B cell (primary cell): ENCODE measurements around the gene CRYBA2. TPM values are rescaled to one million over a fixed set of nuclear protein-coding genes. Genes with fewer than 3 reads are reported as not detected.

Experiments
- ATAC-seq: fragments of 200-7000 bp; cut with Tn5 transposase; one replicate; pipeline ENCODE4 v1.10.0; 2021; ENCODE audit warnings: low read depth, mild to moderate bottlenecking, moderate number of reproducible peaks, moderate library complexity
- CTCF ChIA-PET: fragments of 350-600 bp; sonication (Branson Sonifier 250); formaldehyde crosslinking; loops from one replicate; lab custom pipeline; 2021; ENCODE audit warnings: antibody characterized with exemption, inconsistent platforms; lab: Charles Lee
- POLR2A ChIA-PET: fragments of 350-600 bp; sonication (Branson Sonifier 250); formaldehyde crosslinking; loops from one replicate; lab custom pipeline; 2021; ENCODE audit warnings: antibody characterized with exemption; lab: Charles Lee
- DNase-seq: peaks from one replicate; pipeline ENCODE4 v3.0.0; 2013
- H2AFZ ChIP-seq: 2 replicates; pipeline ENCODE4 v1.6.1; 2012; ENCODE audit warnings: mild to moderate bottlenecking, low read depth, low read length; ENCODE audit not compliant: insufficient read depth, poor library complexity, severe bottlenecking
- H3K27ac ChIP-seq, 2 donors: 1 replicate in 1 of 2; 2 replicates in 1 of 2; pipeline ENCODE4 v1.5.1; 2012 to 2013; ENCODE audit warnings: low read length in 2 of 2, mild to moderate bottlenecking in 2 of 2, moderate library complexity in 1 of 2
- H3K27me3 ChIP-seq, 4 experiments: fragments of 200-600 bp in 1 of 4; sonication (generic) in 1 of 4; replicated peaks in 1 of 4; 1 replicate in 2 of 4; 2 replicates in 2 of 4; pipeline versions ENCODE4 v1.6.1 to v1.7.0; 2013 to 2016; ENCODE audit warnings: low read length in 3 of 4, mild to moderate bottlenecking in 2 of 4, mixed read lengths in 1 of 4, moderate library complexity in 1 of 4; ENCODE audit not compliant: insufficient read depth in 4 of 4, control insufficient read depth in 3 of 4; ENCODE audit errors: control extremely low read depth in 1 of 4
- H3K36me3 ChIP-seq, 2 experiments: replicated peaks in 1 of 2; 1 replicate in 1 of 2; 2 replicates in 1 of 2; pipeline versions ENCODE4 v1.6.1 to v1.7.1; 2013; ENCODE audit warnings: low read length in 1 of 2; ENCODE audit not compliant: insufficient read depth in 2 of 2, control insufficient read depth in 1 of 2; ENCODE audit errors: control extremely low read depth in 1 of 2, extremely low read depth in 1 of 2
- H3K4me1 ChIP-seq, 2 donors: fragments of 200-600 bp in 1 of 2; sonication (generic) in 1 of 2; 1 replicate in 1 of 2; 2 replicates in 1 of 2; pipeline versions ENCODE4 v1.5.1 to v1.6.1; 2013 to 2017; ENCODE audit warnings: low read length in 2 of 2; ENCODE audit not compliant: control insufficient read depth in 2 of 2, insufficient read depth in 2 of 2
- H3K4me2 ChIP-seq: replicated peaks from 2 replicates; pipeline ENCODE3; 2012; ENCODE audit warnings: mild to moderate bottlenecking, low read depth, low read length; ENCODE audit not compliant: poor library complexity, severe bottlenecking
- H3K4me3 ChIP-seq, 5 experiments: fragments of 200-600 bp in 1 of 5; sonication (generic) in 1 of 5; 1 replicate in 3 of 5; 2 replicates in 2 of 5; pipeline versions ENCODE4 v1.5.1 to v1.7.0; 2011 to 2016; ENCODE audit warnings: low read length in 4 of 5, mild to moderate bottlenecking in 4 of 5, low read depth in 2 of 5, control low read depth in 1 of 5, moderate library complexity in 1 of 5; ENCODE audit not compliant: insufficient read depth in 1 of 5; ENCODE audit errors: control extremely low read depth in 1 of 5, extremely low read depth in 1 of 5
- H3K79me2 ChIP-seq: fragments of 200-600 bp; sonication (generic); one replicate; pipeline ENCODE4 v1.6.0; 2016; ENCODE audit warnings: low read length; ENCODE audit not compliant: control insufficient read depth, insufficient read depth
- H3K9ac ChIP-seq: fragments of 200-600 bp; sonication (generic); 2 replicates; pipeline ENCODE4 v1.6.1; 2017; ENCODE audit warnings: mild to moderate bottlenecking, low read length, moderate library complexity
- H3K9me3 ChIP-seq, 3 donors: one replicate each; pipeline versions ENCODE4 v1.6.1 to v1.7.1; 2013; ENCODE audit warnings: low read length in 2 of 3; ENCODE audit not compliant: control insufficient read depth in 2 of 3, insufficient read depth in 1 of 3; ENCODE audit errors: control extremely low read depth in 1 of 3
- H4K20me1 ChIP-seq: 2 replicates; pipeline ENCODE4 v1.6.0; 2012; ENCODE audit warnings: mild to moderate bottlenecking, low read length; ENCODE audit not compliant: insufficient read depth, control insufficient read depth, poor library complexity, severe bottlenecking
- H3K27ac Mint-ChIP-seq: one replicate; pipeline ENCODE4 v1.8.0; 2021; ENCODE audit warnings: mixed read lengths
- H3K27me3 Mint-ChIP-seq: one replicate; pipeline ENCODE4 v1.8.0; 2021; ENCODE audit warnings: mixed read lengths
- H3K4me1 Mint-ChIP-seq: one replicate; pipeline ENCODE4 v1.8.0; 2021; ENCODE audit warnings: mixed read lengths
- H3K4me3 Mint-ChIP-seq: one replicate; pipeline ENCODE4 v1.8.0; 2021; ENCODE audit warnings: mixed read lengths
- H3K9me3 Mint-ChIP-seq: one replicate; pipeline ENCODE4 v1.8.0; 2022; ENCODE audit warnings: mixed read lengths; ENCODE audit not compliant: insufficient read depth
- EZH2 ChIP-seq: IDR thresholded peaks from 2 replicates; pipeline ENCODE4 v1.6.1; 2012; ENCODE audit warnings: borderline replicate concordance, low read depth, mild to moderate bottlenecking, moderate library complexity, low read length; ENCODE audit not compliant: insufficient read depth, poor library complexity, severe bottlenecking
- WGBS: methylation state at CpG from one replicate; pipeline ENCODE4 v1.1.5; 2013; ENCODE audit warnings: missing lambda C conversion rate; ENCODE audit not compliant: insufficient coverage; 5-methylcytosine and 5-hydroxymethylcytosine counted together
- intact Hi-C: fragments of 100-400 bp; cut with micrococcal nuclease; formaldehyde crosslinking; loops from one replicate; pipeline ENCODE4 v1.10.0; 2022
- polyA plus RNA-seq: library from polyadenylated mRNA; depleted of rRNA; stranded (reverse); fragments of >200 nt; gene quantifications from 2 replicates; pipeline ENCODE4 v1.2.3, GENCODE V29; 2012
- total RNA-seq, 2 donors: library from RNA; stranded (reverse); fragments of 120-200 nt in 1 of 2; gene quantifications; 1 replicate in 1 of 2; 2 replicates in 1 of 2; pipeline versions ENCODE4 v1.2.3 to v1.2.4, GENCODE V29; 2013 to 2022
- TF ChIP-seq, protein P1 (sequence below): fragments of 200-600 bp; IDR thresholded peaks from one replicate; pipeline ENCODE4 v1.8.0; 2022; ENCODE audit warnings: antibody characterized with exemption, mild to moderate bottlenecking

The CRYBA2 gene
- total and polyA plus RNA-seq, 2 donors (not counting 1 experiment from before 2014, with no cell fraction given) = not detected

- peaks cover 16 to 18% of the 10 kb centered on the region in 2 donors for H3K4me1 ChIP-seq
- peaks cover 0 to 44% (median 9%) of the 10 kb centered on the region in 4 experiments for H3K27me3 ChIP-seq
- H3K9ac ChIP-seq = no peak overlapping the region
- H3K4me2 ChIP-seq = no peak overlapping the region
- H3K36me3 ChIP-seq = no peaks in the 10 kb centered on the region
- no peak for ATAC-seq
- intact Hi-C loops = no loop called here
- H3K27ac Mint-ChIP-seq = no peak overlapping the region
- H3K9me3 ChIP-seq = peaks cover 0 to 15% (median 0%) of the 10 kb centered on the region in 3 donors
- no peak for TF ChIP-seq EZH2
- TF ChIP-seq, protein P1, sequence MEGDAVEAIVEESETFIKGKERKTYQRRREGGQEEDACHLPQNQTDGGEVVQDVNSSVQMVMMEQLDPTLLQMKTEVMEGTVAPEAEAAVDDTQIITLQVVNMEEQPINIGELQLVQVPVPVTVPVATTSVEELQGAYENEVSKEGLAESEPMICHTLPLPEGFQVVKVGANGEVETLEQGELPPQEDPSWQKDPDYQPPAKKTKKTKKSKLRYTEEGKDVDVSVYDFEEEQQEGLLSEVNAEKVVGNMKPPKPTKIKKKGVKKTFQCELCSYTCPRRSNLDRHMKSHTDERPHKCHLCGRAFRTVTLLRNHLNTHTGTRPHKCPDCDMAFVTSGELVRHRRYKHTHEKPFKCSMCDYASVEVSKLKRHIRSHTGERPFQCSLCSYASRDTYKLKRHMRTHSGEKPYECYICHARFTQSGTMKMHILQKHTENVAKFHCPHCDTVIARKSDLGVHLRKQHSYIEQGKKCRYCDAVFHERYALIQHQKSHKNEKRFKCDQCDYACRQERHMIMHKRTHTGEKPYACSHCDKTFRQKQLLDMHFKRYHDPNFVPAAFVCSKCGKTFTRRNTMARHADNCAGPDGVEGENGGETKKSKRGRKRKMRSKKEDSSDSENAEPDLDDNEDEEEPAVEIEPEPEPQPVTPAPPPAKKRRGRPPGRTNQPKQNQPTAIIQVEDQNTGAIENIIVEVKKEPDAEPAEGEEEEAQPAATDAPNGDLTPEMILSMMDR = no peak
- H3K79me2 ChIP-seq = no peaks in the 10 kb centered on the region
- no peak overlapping the region for H3K27ac ChIP-seq
- no peaks in the 10 kb centered on the region for H3K9me3 Mint-ChIP-seq
- H2AFZ ChIP-seq = no peak overlapping the region
- WGBS = no CpG with 5 or more reads among the region's 1 CpG
- no peak overlapping the region for H3K4me3 Mint-ChIP-seq
- no peaks in the 10 kb centered on the region for H4K20me1 ChIP-seq
- peaks cover 60% of the 10 kb centered on the region for H3K27me3 Mint-ChIP-seq
- H3K4me1 Mint-ChIP-seq = peaks cover 13% of the 10 kb centered on the region
- ChIA-PET POLR2A (no interaction called here), CTCF (no interaction called here)
- no peak for DNase-seq
- no peak overlapping the region for H3K4me3 ChIP-seq
Observed at GRCh38 chr2:218956039-218956438, 37.2 kb downstream of the CRYBA2 start.

DNA sequence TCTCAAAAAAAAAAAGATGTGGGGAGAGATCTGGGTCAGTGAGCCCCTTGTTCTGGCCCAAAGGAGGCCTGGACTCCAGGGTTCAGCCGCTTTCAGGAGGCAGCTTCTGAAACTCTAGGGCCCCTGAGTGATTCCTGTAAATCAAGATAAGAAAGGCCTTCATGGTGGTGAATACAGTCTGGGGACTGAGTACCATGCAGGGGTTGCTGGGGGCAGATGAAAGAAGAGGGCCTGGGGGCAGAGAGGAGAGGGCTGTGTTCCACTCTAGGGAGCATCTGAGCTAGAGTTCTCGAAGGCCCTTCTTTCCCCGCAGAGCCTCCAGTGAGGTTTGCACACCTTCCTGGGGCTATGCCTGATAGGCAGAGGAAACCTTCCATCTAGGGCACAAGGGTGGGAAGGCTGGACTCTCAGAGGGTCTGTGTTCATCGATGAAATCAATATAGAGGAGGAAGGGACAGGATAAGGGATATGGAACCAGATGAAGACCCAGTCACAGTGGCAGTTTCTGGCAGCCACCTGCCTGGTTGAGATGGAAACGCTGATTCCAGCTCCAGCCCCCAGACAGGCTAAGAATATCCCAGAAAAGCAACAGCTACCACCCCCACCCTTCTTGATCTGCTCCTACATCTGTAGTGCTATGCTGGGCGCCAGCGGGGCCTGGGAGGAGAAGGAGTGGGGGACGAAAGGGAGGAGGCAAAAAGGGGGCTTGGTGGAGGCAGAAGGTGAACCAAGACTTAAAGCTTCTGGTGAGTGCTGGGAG is 38.5 kb downstream of the CRYBA2 start:
- POLR2A ChIA-PET = no interaction called here
- intact Hi-C loops = no loop called here

More for the DNA sequence above, 38.5 kb downstream of the CRYBA2 start:
- Histone ChIP-seq H2AFZ (no peak overlapping the region), H3K4me3 (no peak overlapping the region), H3K4me1 (peaks cover 5 to 7% of the 10 kb centered on the region in 2 donors), H4K20me1 (no peaks in the 10 kb centered on the region), H3K36me3 (no peaks in the 10 kb centered on the region), H3K9ac (no peak overlapping the region), H3K79me2 (no peaks in the 10 kb centered on the region), H3K4me2 (no peak overlapping the region), H3K9me3 (peaks cover 0 to 8% (median 0%) of the 10 kb centered on the region in 3 donors), H3K27me3 (peaks cover 0 to 33% (median 1%) of the 10 kb centered on the region in 4 experiments), H3K27ac (no peak overlapping the region)
- CTCF ChIA-PET = no interaction called here
- no peak for ATAC-seq
- Mint-ChIP-seq H3K4me3 (no peak overlapping the region), H3K9me3 (no peaks in the 10 kb centered on the region), H3K27ac (no peak overlapping the region), H3K27me3 (peaks cover 64% of the 10 kb centered on the region), H3K4me1 (peaks cover 9% of the 10 kb centered on the region)
- WGBS = 92% methylated on average over 3 of the region's 8 CpGs
- no peak for TF ChIP-seq EZH2
- TF ChIP-seq, protein P1 = no peak
- no peak for DNase-seq
